SKM-1 treated with dmso at 0.1 percent for 144 hours (cell line): ENCODE results near the gene SRGAP3.
A peak's percentile ranks its signal among the peaks of the same experiment; 100 is the strongest.

Source experiments
- DNase-seq: peaks from one replicate; lab custom pipeline; 2025; ENCODE audit not compliant: unreplicated experiment; lab: John Stamatoyannopoulos, UW

Gene SRGAP3

GRCh38 chr3:8976540-8977182 lies 272.8 kb downstream of the SRGAP3 start:
- no peak for DNase-seq

- DNase-seq = no peak
These were observed 274.1 kb downstream of the SRGAP3 start for GRCh38 chr3:8975081-8976020.

- no peak for DNase-seq
These were observed 275.0 kb downstream of the SRGAP3 start for GRCh38 chr3:8974458-8974857.

- DNase-seq = no peak
These were observed 276.8 kb downstream of the SRGAP3 start for GRCh38 chr3:8972639-8973038.

- DNase-seq = peak; percentile 41
These were observed 278.4 kb downstream of the SRGAP3 start for GRCh38 chr3:8970971-8971589.

GRCh38 chr3:8969241-8969640 lies 280.2 kb downstream of the SRGAP3 start:
- no peak for DNase-seq

GRCh38 chr3:8968375-8968882 lies 281.0 kb downstream of the SRGAP3 start:
- DNase-seq = no peak

GRCh38 chr3:8967553-8967952 lies 281.9 kb downstream of the SRGAP3 start:
- no peak for DNase-seq

- no peak for DNase-seq
These were observed 282.6 kb downstream of the SRGAP3 start for GRCh38 chr3:8966820-8967348.

- no peak for DNase-seq
These were observed 283.2 kb downstream of the SRGAP3 start for GRCh38 chr3:8966150-8966819.

- DNase-seq = no peak
These were observed 284.7 kb downstream of the SRGAP3 start for GRCh38 chr3:8964436-8965370.

GRCh38 chr3:8963137-8963853 lies 286.2 kb downstream of the SRGAP3 start, which contains the start of gene RAD18:
Gene RAD18, minus strand, starts transcription at chr3:8963472. Its CDS starts 87 bp downstream, at chr3:8963385.
- DNase-seq = peak; percentile 87

GRCh38 chr3:8962226-8962861 lies 287.1 kb downstream of the SRGAP3 start:
- DNase-seq = no peak

GRCh38 chr3:8959668-8960067 lies 289.8 kb downstream of the SRGAP3 start:
- no peak for DNase-seq

GRCh38 chr3:8954938-8955763 lies 294.3 kb downstream of the SRGAP3 start:
- no peak for DNase-seq

- DNase-seq = no peak
These were observed 296.1 kb downstream of the SRGAP3 start for GRCh38 chr3:8953313-8953712.

GRCh38 chr3:8952130-8952529 lies 297.3 kb downstream of the SRGAP3 start:
- no peak for DNase-seq
